CD14-positive monocyte (primary cell): ENCODE measurements around the gene ZDHHC14. TPM values are rescaled to one million over a fixed set of nuclear protein-coding genes. Genes with fewer than 3 reads are reported as not detected.

Experiments
- DNase-seq, 3 donors: peaks; one replicate each; pipeline ENCODE4 v3.0.0-alpha.2; 2011 to 2022
- H2AFZ ChIP-seq: 2 replicates; pipeline ENCODE4 v1.6.0; 2012; ENCODE audit warnings: mild to moderate bottlenecking, low read depth, low read length, inconsistent platforms; ENCODE audit not compliant: insufficient read depth, poor library complexity, severe bottlenecking
- H3K27ac ChIP-seq, 2 donors: 1 replicate in 1 of 2; 2 replicates in 1 of 2; pipeline ENCODE4 v1.5.1; 2012 to 2013; ENCODE audit warnings: low read length in 2 of 2, control low read depth in 1 of 2, inconsistent platforms in 1 of 2, low read depth in 1 of 2, mild to moderate bottlenecking in 1 of 2
- H3K27me3 ChIP-seq, 2 donors: one replicate each; pipeline versions ENCODE4 v1.6.0 to v1.6.1; 2011 to 2013; ENCODE audit warnings: low read length in 2 of 2; ENCODE audit not compliant: control insufficient read depth in 2 of 2, insufficient read depth in 2 of 2
- H3K36me3 ChIP-seq, 2 donors: replicated peaks in 1 of 2; 1 replicate in 1 of 2; 2 replicates in 1 of 2; pipeline versions ENCODE4 v1.5.1 to v1.6.1; 2012 to 2013; ENCODE audit warnings: low read length in 2 of 2, control low read depth in 1 of 2, inconsistent platforms in 1 of 2, mild to moderate bottlenecking in 1 of 2; ENCODE audit not compliant: insufficient read depth in 2 of 2, control insufficient read depth in 1 of 2
- H3K4me1 ChIP-seq, 2 donors: 1 replicate in 1 of 2; 2 replicates in 1 of 2; pipeline versions ENCODE4 v1.5.1 to v1.6.1; 2012 to 2013; ENCODE audit warnings: low read length in 2 of 2, control low read depth in 1 of 2, inconsistent platforms in 1 of 2, mild to moderate bottlenecking in 1 of 2, moderate library complexity in 1 of 2; ENCODE audit not compliant: insufficient read depth in 2 of 2, control insufficient read depth in 1 of 2
- H3K4me2 ChIP-seq: replicated peaks from 2 replicates; pipeline ENCODE3; 2012; ENCODE audit warnings: low read length, moderate library complexity, mild to moderate bottlenecking; ENCODE audit not compliant: poor library complexity, severe bottlenecking; ENCODE audit errors: extremely low read depth
- H3K4me3 ChIP-seq, 3 experiments: fragments of 200-600 bp in 1 of 3; sonication (generic) in 1 of 3; replicated peaks in 1 of 3; 1 replicate in 2 of 3; 2 replicates in 1 of 3; pipeline ENCODE4 v1.5.1; 2011 to 2013; ENCODE audit warnings: low read length in 3 of 3, mild to moderate bottlenecking in 3 of 3, control low read depth in 2 of 3, low read depth in 2 of 3, inconsistent platforms in 1 of 3, moderate library complexity in 1 of 3
- H3K79me2 ChIP-seq: 2 replicates; pipeline ENCODE4 v1.6.0; 2012; ENCODE audit warnings: mild to moderate bottlenecking, control low read depth, inconsistent platforms, low read length, moderate library complexity; ENCODE audit not compliant: insufficient read depth
- H3K9ac ChIP-seq: 2 replicates; pipeline ENCODE4 v1.6.0; 2017; ENCODE audit warnings: low read length, mild to moderate bottlenecking; ENCODE audit not compliant: insufficient read depth, poor library complexity, severe bottlenecking
- H3K9me3 ChIP-seq, 2 donors: replicated peaks in 1 of 2; 1 replicate in 1 of 2; 2 replicates in 1 of 2; pipeline versions ENCODE4 v1.5.1 to v1.6.1; 2012 to 2013; ENCODE audit warnings: low read length in 2 of 2, control low read depth in 1 of 2; ENCODE audit not compliant: control insufficient read depth in 1 of 2, insufficient read depth in 1 of 2
- H4K20me1 ChIP-seq: 2 replicates; pipeline ENCODE4 v1.6.0; 2012; ENCODE audit warnings: mild to moderate bottlenecking, low read length, control low read depth, moderate library complexity; ENCODE audit not compliant: insufficient read depth
- H3K27ac Mint-ChIP-seq, 7 donors: one replicate each; pipeline ENCODE4 v1.8.0; 2020; ENCODE audit warnings: mild to moderate bottlenecking in 7 of 7, mixed read lengths in 7 of 7, moderate library complexity in 6 of 7, inconsistent platforms in 2 of 7
- H3K27me3 Mint-ChIP-seq, 3 donors: one replicate each; pipeline ENCODE4 v1.8.0; 2021 to 2022; ENCODE audit warnings: low read depth in 3 of 3, mild to moderate bottlenecking in 3 of 3, mixed read lengths in 3 of 3, moderate library complexity in 3 of 3, inconsistent platforms in 1 of 3
- H3K36me3 Mint-ChIP-seq, 2 donors: one replicate each; pipeline ENCODE4 v1.8.0; 2020; ENCODE audit warnings: mixed read lengths in 2 of 2, inconsistent platforms in 1 of 2, mild to moderate bottlenecking in 1 of 2
- H3K4me1 Mint-ChIP-seq: one replicate; pipeline ENCODE4 v1.8.0; 2020; ENCODE audit warnings: mild to moderate bottlenecking, mixed read lengths
- H3K4me3 Mint-ChIP-seq, 2 donors: one replicate each; pipeline ENCODE4 v1.8.0; 2020; ENCODE audit warnings: mild to moderate bottlenecking in 2 of 2, mixed read lengths in 2 of 2, moderate library complexity in 1 of 2
- H3K9me3 Mint-ChIP-seq, 7 donors: one replicate each; pipeline ENCODE4 v1.8.0; 2020 to 2022; ENCODE audit warnings: mixed read lengths in 7 of 7, mild to moderate bottlenecking in 6 of 7, moderate library complexity in 6 of 7, inconsistent platforms in 2 of 7
- CTCF ChIP-seq: fragments of 200-600 bp; IDR thresholded peaks from one replicate; pipeline ENCODE4 v1.8.0; 2022; ENCODE audit warnings: antibody characterized with exemption, mild to moderate bottlenecking
- WGBS: methylation state at CpG from one replicate; pipeline ENCODE4 v1.1.5; 2013; ENCODE audit warnings: missing lambda C conversion rate; ENCODE audit not compliant: insufficient coverage; 5-methylcytosine and 5-hydroxymethylcytosine counted together
- intact Hi-C, 2 donors: fragments of 100-400 bp; cut with micrococcal nuclease; formaldehyde crosslinking; loops; one replicate each; pipeline versions ENCODE4 v1.15.0 to v1.15.1; 2023
- polyA plus RNA-seq, 3 donors: library from polyadenylated mRNA; depleted of rRNA in 1 of 3; unstranded in 2 of 3; stranded (reverse) in 1 of 3; fragments of 300-500 nt in 2 of 3; fragments of >200 nt in 1 of 3; fragmentation: Illumina TruSeq in 2 of 3; gene quantifications; 1 replicate in 2 of 3; 2 replicates in 1 of 3; pipeline ENCODE4 v1.2.3, GENCODE V29; 2012 to 2021

Gene ZDHHC14
- polyA plus RNA-seq, 3 donors = 0.30 to 1.7 (median 0.93) TPM

DNA sequence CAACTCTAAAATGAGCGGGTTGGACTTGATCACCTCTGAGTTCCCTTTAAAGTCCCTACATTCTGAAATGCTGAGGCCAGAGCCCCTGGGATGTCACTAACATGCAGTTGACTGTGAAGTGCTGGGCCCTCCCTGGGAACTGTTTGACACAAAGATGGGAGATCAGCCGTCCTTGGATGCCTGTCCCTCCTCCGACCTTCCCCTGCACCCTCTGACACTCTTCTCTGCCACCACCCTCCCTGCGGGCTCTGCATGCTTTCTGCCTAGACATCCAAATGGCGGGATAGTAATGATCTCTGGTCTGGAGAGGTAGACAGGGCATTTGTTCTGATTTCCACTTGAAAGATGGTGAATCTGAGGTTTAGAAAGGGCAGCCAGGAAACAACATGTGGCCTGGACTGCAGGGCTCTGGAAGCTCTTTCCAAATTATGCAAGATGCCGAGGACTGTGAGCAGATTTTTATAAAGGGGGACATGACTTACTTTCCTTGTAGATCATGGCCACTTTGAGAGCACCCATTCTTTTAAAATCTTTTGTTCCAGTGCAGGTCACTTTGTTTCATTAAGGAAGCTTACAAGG, 113.2 kb downstream of the ZDHHC14 start:
- Mint-ChIP-seq H3K27ac (peak overlapping the region in 2 of 7 donors; percentile 1 to 39), H3K9me3 (peaks cover 0 to 6% (median 0%) of the 10 kb centered on the region in 7 donors), H3K27me3 (peaks cover 11 to 13% (median 12%) of the 10 kb centered on the region in 3 donors), H3K36me3 (peaks cover 0 to 2% of the 10 kb centered on the region in 2 donors), H3K4me1 (peaks cover 9% of the 10 kb centered on the region), H3K4me3 (no peak overlapping the region)
- Histone ChIP-seq H2AFZ (no peak overlapping the region), H3K4me2 (no peak overlapping the region), H3K27ac (no peak overlapping the region), H3K4me3 (no peak overlapping the region), H3K79me2 (no peaks in the 10 kb centered on the region), H4K20me1 (no peaks in the 10 kb centered on the region), H3K9me3 (no peaks in the 10 kb centered on the region), H3K36me3 (no peaks in the 10 kb centered on the region), H3K27me3 (peaks cover 0 to 7% of the 10 kb centered on the region in 2 donors), H3K4me1 (peaks cover 6% of the 10 kb centered on the region in 2 donors), H3K9ac (no peak overlapping the region)
- 94% methylated on average over 2 of the region's 6 CpGs for WGBS
- DNase-seq = no peak
- TF ChIP-seq CTCF = no peak
- intact Hi-C loops = no loop called here

GRCh38 chr6:157496534-157497095, 115.6 kb downstream of the ZDHHC14 start:
- no peak overlapping the region for H3K27ac Mint-ChIP-seq
- WGBS = 98% methylated on average over 5 of the region's 5 CpGs
- H3K4me2 ChIP-seq = no peak overlapping the region

More at GRCh38 chr6:157496534-157497095, 115.6 kb downstream of the ZDHHC14 start:
- Histone ChIP-seq H3K27ac (no peak overlapping the region), H3K4me3 (no peak overlapping the region), H2AFZ (no peak overlapping the region), H3K4me1 (no peaks in the 10 kb centered on the region), H3K27me3 (no peaks in the 10 kb centered on the region), H4K20me1 (no peaks in the 10 kb centered on the region), H3K9ac (no peak overlapping the region), H3K36me3 (no peaks in the 10 kb centered on the region), H3K9me3 (no peaks in the 10 kb centered on the region), H3K79me2 (no peaks in the 10 kb centered on the region)
- no peak for TF ChIP-seq CTCF
- intact Hi-C loops = no loop called here
- H3K36me3 Mint-ChIP-seq = peaks cover 0 to 2% of the 10 kb centered on the region in 2 donors
- no peak overlapping the region for H3K4me3 Mint-ChIP-seq
- H3K27me3 Mint-ChIP-seq = peaks cover 0 to 3% (median 2%) of the 10 kb centered on the region in 3 donors
- H3K4me1 Mint-ChIP-seq = no peaks in the 10 kb centered on the region
- peaks cover 0 to 8% (median 0%) of the 10 kb centered on the region in 7 donors for H3K9me3 Mint-ChIP-seq
- no peak for DNase-seq
